HepG2 (cell line): ENCODE measurements around the gene ATG2A. TPM values are rescaled to one million over a fixed set of nuclear protein-coding genes. Genes with fewer than 3 reads are reported as not detected.

Experiments
- DMAP1 ChIP-seq: IDR thresholded peaks from 2 replicates; pipeline ENCODE4 v1.6.1; 2016
- HES4 ChIP-seq: sonication (generic); formaldehyde crosslinking; IDR thresholded peaks from 2 replicates; pipeline ENCODE4 v1.9.0; 2021; ENCODE audit warnings: mild to moderate bottlenecking, missing genetic modification reagents, borderline replicate concordance
- KDM4B ChIP-seq: sonication (generic); formaldehyde crosslinking; IDR thresholded peaks from 2 replicates; pipeline ENCODE4 v1.4.0; 2020; ENCODE audit warnings: missing genetic modification reagents
- NFYC ChIP-seq: IDR thresholded peaks from 2 replicates; pipeline ENCODE4 v1.6.1; 2016; ENCODE audit warnings: missing genetic modification reagents, missing compliant biosample characterization
- SAFB2 ChIP-seq: sonication (generic); formaldehyde crosslinking; IDR thresholded peaks from 2 replicates; pipeline ENCODE4 v1.5.1; 2020; ENCODE audit warnings: missing genetic modification reagents, low read depth, mild to moderate bottlenecking, borderline replicate concordance
- ZBTB7A ChIP-seq: sonication (generic); formaldehyde crosslinking; IDR thresholded peaks from 2 replicates; pipeline ENCODE4 v1.8.0; 2022; ENCODE audit warnings: mild to moderate bottlenecking, missing genetic modification reagents
- ZNF12 ChIP-seq: sonication (generic); formaldehyde crosslinking; IDR thresholded peaks from 2 replicates; pipeline ENCODE4 v1.5.0; 2020; ENCODE audit warnings: missing genetic modification reagents
- ZNF17 ChIP-seq: sonication (generic); formaldehyde crosslinking; IDR thresholded peaks from 2 replicates; pipeline ENCODE4 v1.5.0; 2020; ENCODE audit warnings: mild to moderate bottlenecking, missing genetic modification reagents
- ZNF224 ChIP-seq: sonication (generic); formaldehyde crosslinking; IDR thresholded peaks from 2 replicates; pipeline ENCODE4 v1.5.0; 2020; ENCODE audit warnings: mild to moderate bottlenecking, missing genetic modification reagents
- ZNF317 ChIP-seq: sonication (generic); formaldehyde crosslinking; IDR thresholded peaks from 2 replicates; pipeline ENCODE4 v1.5.0; 2020; ENCODE audit warnings: mild to moderate bottlenecking, missing genetic modification reagents
- ZNF598 ChIP-seq: sonication (generic); formaldehyde crosslinking; IDR thresholded peaks from 2 replicates; pipeline ENCODE4 v1.5.1; 2020; ENCODE audit warnings: mild to moderate bottlenecking, missing genetic modification reagents, borderline replicate concordance
- polyA plus RNA-seq, 8 experiments: library from polyadenylated mRNA; depleted of rRNA in 3 of 8; stranded (reverse) in 7 of 8; unstranded in 1 of 8; fragments of >200 nt; fragmentation: Illumina TruSeq in 4 of 8; extraction: Trizol in 4 of 8; gene quantifications; 2 replicates each; pipeline versions ENCODE4 v1.2.1 to v1.2.3, GENCODE V29; 2011 to 2016; ENCODE audit warnings: low read depth in 4 of 8, missing spikeins in 1 of 8, mixed read lengths in 1 of 8; ENCODE audit not compliant: insufficient read depth in 1 of 8
- total RNA-seq, 5 experiments: library from RNA; depleted of rRNA; stranded (reverse); fragments of >200 nt; fragmentation: Illumina TruSeq; extraction: Trizol; gene quantifications; 2 replicates each; pipeline ENCODE4 v1.2.3, GENCODE V29; 2016; ENCODE audit warnings: low read depth in 1 of 5
- TF ChIP-seq, protein P1 (sequence below), 2 experiments: IDR thresholded peaks; 2 replicates each; pipeline ENCODE4 v1.6.1; 2011 to 2012; ENCODE audit warnings: low read length in 2 of 2, borderline replicate concordance in 1 of 2, low read depth in 1 of 2, mild to moderate bottlenecking in 1 of 2, moderate library complexity in 1 of 2
- TF ChIP-seq, protein P2 (sequence below): sonication (generic); formaldehyde crosslinking; conservative IDR thresholded peaks from 2 replicates; pipeline ENCODE4 v1.8.0; 2022; ENCODE audit warnings: mild to moderate bottlenecking, moderate library complexity, missing genetic modification reagents
- TF ChIP-seq, protein P3 (sequence below): sonication (generic); formaldehyde crosslinking; IDR thresholded peaks from 2 replicates; pipeline ENCODE4 v1.4.0; 2020; ENCODE audit warnings: low read depth, mild to moderate bottlenecking, missing genetic modification reagents
- TF ChIP-seq, protein P4 (sequence below): sonication (generic); formaldehyde crosslinking; IDR thresholded peaks from 2 replicates; pipeline ENCODE4 v1.4.0; 2020; ENCODE audit warnings: mild to moderate bottlenecking, missing genetic modification reagents, borderline replicate concordance
- TF ChIP-seq, protein P5 (sequence below): IDR thresholded peaks from 2 replicates; pipeline ENCODE4 v1.6.1; 2016; ENCODE audit warnings: missing compliant biosample characterization, missing genetic modification reagents, borderline replicate concordance

The ATG2A gene
- total and polyA plus RNA-seq, 2 of the 13 experiments (the other 11 are each of a cell fraction or from before 2014, with no cell fraction given), result 6.7 to 8.0 TPM

DNA sequence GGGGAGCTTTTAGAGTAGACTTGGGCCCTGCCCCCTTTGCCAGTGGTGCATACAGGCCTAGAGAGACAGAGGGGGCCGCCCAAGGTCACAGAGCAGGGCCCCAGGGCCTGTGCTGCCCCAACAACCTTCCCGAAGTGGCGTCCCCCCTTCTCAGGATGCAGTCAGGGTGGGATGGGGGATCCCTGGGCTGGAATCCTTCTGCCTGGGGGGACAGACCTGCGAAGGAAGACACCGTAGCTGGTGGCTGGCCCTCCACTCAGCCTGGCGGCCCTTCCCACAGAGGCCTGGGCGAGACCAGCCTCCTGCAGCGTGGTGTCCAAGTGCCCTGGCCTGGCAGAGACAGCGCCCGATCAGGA lies 24.2 kb downstream of the ATG2A start (continued):
- TF ChIP-seq ZBTB7A (peak; percentile 33; the same call in 1 of the 2 replicates), ZNF598 (no peak), ZNF317 (CRISPR knock-in tag) (no peak), HES4 (CRISPR knock-in tag) (peak; percentile 21; the same call in 1 of the 2 replicates), DMAP1 (CRISPR knock-in tag) (no peak), ZNF17 (0 out of 2 replicates have a peak, but pooled peaks have one; percentile 83), KDM4B (CRISPR knock-in tag) (no peak), SAFB2 (CRISPR knock-in tag) (0 out of 2 replicates have a peak, but pooled peaks have one; percentile 15), ZNF12 (no peak), ZNF224 (CRISPR knock-in tag) (0 out of 2 replicates have a peak, but pooled peaks have one; percentile 6), NFYC (CRISPR knock-in tag) (no peak)
- TF ChIP-seq, protein P1, sequence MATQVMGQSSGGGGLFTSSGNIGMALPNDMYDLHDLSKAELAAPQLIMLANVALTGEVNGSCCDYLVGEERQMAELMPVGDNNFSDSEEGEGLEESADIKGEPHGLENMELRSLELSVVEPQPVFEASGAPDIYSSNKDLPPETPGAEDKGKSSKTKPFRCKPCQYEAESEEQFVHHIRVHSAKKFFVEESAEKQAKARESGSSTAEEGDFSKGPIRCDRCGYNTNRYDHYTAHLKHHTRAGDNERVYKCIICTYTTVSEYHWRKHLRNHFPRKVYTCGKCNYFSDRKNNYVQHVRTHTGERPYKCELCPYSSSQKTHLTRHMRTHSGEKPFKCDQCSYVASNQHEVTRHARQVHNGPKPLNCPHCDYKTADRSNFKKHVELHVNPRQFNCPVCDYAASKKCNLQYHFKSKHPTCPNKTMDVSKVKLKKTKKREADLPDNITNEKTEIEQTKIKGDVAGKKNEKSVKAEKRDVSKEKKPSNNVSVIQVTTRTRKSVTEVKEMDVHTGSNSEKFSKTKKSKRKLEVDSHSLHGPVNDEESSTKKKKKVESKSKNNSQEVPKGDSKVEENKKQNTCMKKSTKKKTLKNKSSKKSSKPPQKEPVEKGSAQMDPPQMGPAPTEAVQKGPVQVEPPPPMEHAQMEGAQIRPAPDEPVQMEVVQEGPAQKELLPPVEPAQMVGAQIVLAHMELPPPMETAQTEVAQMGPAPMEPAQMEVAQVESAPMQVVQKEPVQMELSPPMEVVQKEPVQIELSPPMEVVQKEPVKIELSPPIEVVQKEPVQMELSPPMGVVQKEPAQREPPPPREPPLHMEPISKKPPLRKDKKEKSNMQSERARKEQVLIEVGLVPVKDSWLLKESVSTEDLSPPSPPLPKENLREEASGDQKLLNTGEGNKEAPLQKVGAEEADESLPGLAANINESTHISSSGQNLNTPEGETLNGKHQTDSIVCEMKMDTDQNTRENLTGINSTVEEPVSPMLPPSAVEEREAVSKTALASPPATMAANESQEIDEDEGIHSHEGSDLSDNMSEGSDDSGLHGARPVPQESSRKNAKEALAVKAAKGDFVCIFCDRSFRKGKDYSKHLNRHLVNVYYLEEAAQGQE (IDR thresholded peaks at IDR 0.05; ENCODE audit: borderline replicate concordance in 1 of 2, low read depth in 1 of 2, low read length in 2 of 2), result peak in 1 of 2 experiments; percentile 4; a peak in 1 of 4 replicates
- TF ChIP-seq, protein P2, sequence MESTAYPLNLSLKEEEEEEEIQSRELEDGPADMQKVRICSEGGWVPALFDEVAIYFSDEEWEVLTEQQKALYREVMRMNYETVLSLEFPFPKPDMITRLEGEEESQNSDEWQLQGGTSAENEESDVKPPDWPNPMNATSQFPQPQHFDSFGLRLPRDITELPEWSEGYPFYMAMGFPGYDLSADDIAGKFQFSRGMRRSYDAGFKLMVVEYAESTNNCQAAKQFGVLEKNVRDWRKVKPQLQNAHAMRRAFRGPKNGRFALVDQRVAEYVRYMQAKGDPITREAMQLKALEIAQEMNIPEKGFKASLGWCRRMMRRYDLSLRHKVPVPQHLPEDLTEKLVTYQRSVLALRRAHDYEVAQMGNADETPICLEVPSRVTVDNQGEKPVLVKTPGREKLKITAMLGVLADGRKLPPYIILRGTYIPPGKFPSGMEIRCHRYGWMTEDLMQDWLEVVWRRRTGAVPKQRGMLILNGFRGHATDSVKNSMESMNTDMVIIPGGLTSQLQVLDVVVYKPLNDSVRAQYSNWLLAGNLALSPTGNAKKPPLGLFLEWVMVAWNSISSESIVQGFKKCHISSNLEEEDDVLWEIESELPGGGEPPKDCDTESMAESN, result no peak
- TF ChIP-seq, protein P3, sequence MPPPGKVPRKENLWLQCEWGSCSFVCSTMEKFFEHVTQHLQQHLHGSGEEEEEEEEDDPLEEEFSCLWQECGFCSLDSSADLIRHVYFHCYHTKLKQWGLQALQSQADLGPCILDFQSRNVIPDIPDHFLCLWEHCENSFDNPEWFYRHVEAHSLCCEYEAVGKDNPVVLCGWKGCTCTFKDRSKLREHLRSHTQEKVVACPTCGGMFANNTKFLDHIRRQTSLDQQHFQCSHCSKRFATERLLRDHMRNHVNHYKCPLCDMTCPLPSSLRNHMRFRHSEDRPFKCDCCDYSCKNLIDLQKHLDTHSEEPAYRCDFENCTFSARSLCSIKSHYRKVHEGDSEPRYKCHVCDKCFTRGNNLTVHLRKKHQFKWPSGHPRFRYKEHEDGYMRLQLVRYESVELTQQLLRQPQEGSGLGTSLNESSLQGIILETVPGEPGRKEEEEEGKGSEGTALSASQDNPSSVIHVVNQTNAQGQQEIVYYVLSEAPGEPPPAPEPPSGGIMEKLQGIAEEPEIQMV, result 0 out of 2 replicates have a peak, but pooled peaks have one; percentile 17
- TF ChIP-seq, protein P4, sequence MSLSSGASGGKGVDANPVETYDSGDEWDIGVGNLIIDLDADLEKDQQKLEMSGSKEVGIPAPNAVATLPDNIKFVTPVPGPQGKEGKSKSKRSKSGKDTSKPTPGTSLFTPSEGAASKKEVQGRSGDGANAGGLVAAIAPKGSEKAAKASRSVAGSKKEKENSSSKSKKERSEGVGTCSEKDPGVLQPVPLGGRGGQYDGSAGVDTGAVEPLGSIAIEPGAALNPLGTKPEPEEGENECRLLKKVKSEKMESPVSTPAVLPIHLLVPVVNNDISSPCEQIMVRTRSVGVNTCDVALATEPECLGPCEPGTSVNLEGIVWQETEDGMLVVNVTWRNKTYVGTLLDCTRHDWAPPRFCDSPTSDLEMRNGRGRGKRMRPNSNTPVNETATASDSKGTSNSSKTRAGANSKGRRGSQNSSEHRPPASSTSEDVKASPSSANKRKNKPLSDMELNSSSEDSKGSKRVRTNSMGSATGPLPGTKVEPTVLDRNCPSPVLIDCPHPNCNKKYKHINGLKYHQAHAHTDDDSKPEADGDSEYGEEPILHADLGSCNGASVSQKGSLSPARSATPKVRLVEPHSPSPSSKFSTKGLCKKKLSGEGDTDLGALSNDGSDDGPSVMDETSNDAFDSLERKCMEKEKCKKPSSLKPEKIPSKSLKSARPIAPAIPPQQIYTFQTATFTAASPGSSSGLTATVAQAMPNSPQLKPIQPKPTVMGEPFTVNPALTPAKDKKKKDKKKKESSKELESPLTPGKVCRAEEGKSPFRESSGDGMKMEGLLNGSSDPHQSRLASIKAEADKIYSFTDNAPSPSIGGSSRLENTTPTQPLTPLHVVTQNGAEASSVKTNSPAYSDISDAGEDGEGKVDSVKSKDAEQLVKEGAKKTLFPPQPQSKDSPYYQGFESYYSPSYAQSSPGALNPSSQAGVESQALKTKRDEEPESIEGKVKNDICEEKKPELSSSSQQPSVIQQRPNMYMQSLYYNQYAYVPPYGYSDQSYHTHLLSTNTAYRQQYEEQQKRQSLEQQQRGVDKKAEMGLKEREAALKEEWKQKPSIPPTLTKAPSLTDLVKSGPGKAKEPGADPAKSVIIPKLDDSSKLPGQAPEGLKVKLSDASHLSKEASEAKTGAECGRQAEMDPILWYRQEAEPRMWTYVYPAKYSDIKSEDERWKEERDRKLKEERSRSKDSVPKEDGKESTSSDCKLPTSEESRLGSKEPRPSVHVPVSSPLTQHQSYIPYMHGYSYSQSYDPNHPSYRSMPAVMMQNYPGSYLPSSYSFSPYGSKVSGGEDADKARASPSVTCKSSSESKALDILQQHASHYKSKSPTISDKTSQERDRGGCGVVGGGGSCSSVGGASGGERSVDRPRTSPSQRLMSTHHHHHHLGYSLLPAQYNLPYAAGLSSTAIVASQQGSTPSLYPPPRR, result no peak
- TF ChIP-seq, protein P5, sequence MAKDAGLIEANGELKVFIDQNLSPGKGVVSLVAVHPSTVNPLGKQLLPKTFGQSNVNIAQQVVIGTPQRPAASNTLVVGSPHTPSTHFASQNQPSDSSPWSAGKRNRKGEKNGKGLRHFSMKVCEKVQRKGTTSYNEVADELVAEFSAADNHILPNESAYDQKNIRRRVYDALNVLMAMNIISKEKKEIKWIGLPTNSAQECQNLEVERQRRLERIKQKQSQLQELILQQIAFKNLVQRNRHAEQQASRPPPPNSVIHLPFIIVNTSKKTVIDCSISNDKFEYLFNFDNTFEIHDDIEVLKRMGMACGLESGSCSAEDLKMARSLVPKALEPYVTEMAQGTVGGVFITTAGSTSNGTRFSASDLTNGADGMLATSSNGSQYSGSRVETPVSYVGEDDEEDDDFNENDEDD (CRISPR knock-in tag), result no peak
